ENCODE data around the gene C1orf122. TPM values are rescaled to one million over a fixed set of nuclear protein-coding genes. Genes with fewer than 3 reads are reported as not detected.

Gene C1orf122
- total and polyA plus RNA-seq, 2 of the 8 experiments (the other 6 are each of a cell fraction or from before 2014, with no cell fraction given) = 32.1 to 36.9 TPM

DNA sequence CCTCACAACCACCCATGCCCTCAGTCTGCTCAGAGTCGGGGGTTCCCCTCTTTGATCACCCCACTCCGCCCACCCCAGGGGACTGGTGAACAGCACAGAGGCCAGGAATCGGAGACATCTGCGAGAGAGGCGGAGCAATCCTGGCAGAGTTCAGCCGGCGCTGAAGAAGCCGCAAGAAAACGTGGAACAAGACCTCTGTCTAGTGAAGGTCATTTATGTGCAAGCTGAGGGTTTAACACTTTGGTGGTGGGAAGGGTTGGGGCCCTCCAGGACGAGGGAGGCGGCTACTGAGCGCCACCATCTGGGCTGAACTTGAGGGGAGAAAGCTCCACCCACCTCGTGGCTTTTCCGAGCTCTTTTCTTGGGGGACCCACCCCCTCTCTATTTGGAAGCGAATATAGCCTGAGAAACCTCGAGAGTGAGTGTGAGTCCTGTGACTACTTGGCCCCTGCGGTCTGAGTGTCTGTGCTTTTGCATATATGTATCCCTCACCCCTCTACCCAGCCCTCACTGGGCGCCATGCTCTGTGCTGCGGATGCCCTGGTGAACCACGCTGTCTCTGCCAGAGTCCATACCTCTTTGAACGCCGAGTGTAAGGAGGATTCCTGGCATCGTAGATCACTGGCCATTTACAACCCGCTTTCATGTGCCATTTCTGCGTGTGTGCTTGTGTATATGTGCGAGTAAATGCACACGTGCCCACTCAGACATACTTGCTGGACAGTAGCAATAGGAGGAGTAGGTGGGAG is 41.5 kb upstream of the C1orf122 start:
- H3K79me1 ChIP-seq (ENCODE audit: low read depth, low read length) = no peaks in the 10 kb centered on the region
- H2BK20ac ChIP-seq (ENCODE audit: low read length) = no peak overlapping the region
- no peak overlapping the region for H3K9ac ChIP-seq (replicated peaks in 1 of 4; ENCODE audit: extremely low read depth in 1 of 4, low read depth in 3 of 4, low read length in 3 of 4)
- POLR2A ChIA-PET (ENCODE audit: partially characterized antibody) = interaction anchor here (0.6 to 4.5 kb wide), 7 partner anchors 9 to 165 kb away, joined by 3 to 23 read pairs (median 4); partner anchors contain the start of genes C1orf122 and YRDC
- H2BK5ac ChIP-seq (ENCODE audit: low read depth, low read length) = peak overlapping the region; percentile 44; the same call in 1 of the 2 replicates
- no peak overlapping the region for H3K56ac ChIP-seq (replicated peaks; ENCODE audit: insufficient read length, low read depth, low read length)
- no peak overlapping the region for H3K23ac ChIP-seq (ENCODE audit: insufficient read length)
- peak overlapping the region; percentile 60; the same call in 1 of the 2 replicates for H3K18ac ChIP-seq (ENCODE audit: extremely low read depth, low read length)
- no peak overlapping the region for H4K8ac ChIP-seq (ENCODE audit: extremely low read depth, insufficient read depth, low read length)
- H3K9me3 ChIP-seq (ENCODE audit: insufficient read depth in 2 of 2, low read depth in 1 of 2, low read length in 1 of 2) = no peaks in the 10 kb centered on the region
- DNase-seq (ENCODE audit: low read depth in 1 of 2, low spot score in 2 of 2) = peak in 1 of 2 experiments; percentile 72
- no peaks in the 10 kb centered on the region for H3K36me3 ChIP-seq (ENCODE audit: control insufficient read depth in 2 of 4, insufficient read depth in 4 of 4, low read length in 3 of 4)
- H3K4me3 ChIP-seq (ENCODE audit: extremely low read depth in 1 of 4, insufficient read depth in 2 of 4, low read depth in 3 of 4, low read length in 4 of 4) = peak overlapping the region; percentile 20 to 57 (median 44); a peak in 7 of 8 replicates
- H3K14ac ChIP-seq (ENCODE audit: insufficient read length) = no peak overlapping the region
- no peak overlapping the region for H2AK5ac ChIP-seq (ENCODE audit: low read depth, low read length)
- peaks cover 6 to 13% (median 10%) of the 10 kb centered on the region in 4 experiments; a peak in 6 of 7 replicates for H3K4me1 ChIP-seq (replicated peaks in 1 of 4; ENCODE audit: control insufficient read depth in 3 of 4, insufficient read depth in 4 of 4, low read length in 3 of 4)
- FAIRE-seq = no peak
- H2BK12ac ChIP-seq (ENCODE audit: low read depth, low read length) = peak overlapping the region; percentile 63; the same call in 1 of the 2 replicates
- H2BK120ac ChIP-seq (replicated peaks; ENCODE audit: low read depth, low read length) = no peak overlapping the region
- H3K27me3 ChIP-seq (replicated peaks in 1 of 4; ENCODE audit: control insufficient read depth in 3 of 4, extremely low read depth in 1 of 4, insufficient read depth in 3 of 4, low read length in 3 of 4) = peaks cover 15 to 65% (median 55%) of the 10 kb centered on the region in 4 experiments
- H2BK15ac ChIP-seq (ENCODE audit: low read length) = no peak overlapping the region
- peaks cover 15% of the 10 kb centered on the region; the same call in 1 of the 2 replicates for H3K23me2 ChIP-seq (ENCODE audit: low read depth, low read length)
- H3K79me2 ChIP-seq (ENCODE audit: control insufficient read depth in 1 of 2, insufficient read depth in 2 of 2, low read length in 2 of 2) = no peaks in the 10 kb centered on the region
- 18% methylated on average over 25 of the region's 27 CpGs; no CpG with 5 or more reads in 1 of the 2 experiments for WGBS, 2 experiments (ENCODE audit: extremely low coverage in 1 of 2, insufficient coverage in 1 of 2, insufficient read length in 1 of 2, insufficient replicate concordance in 2 of 2, low coverage in 1 of 2, low lambda C conversion rate in 2 of 2, missing lambda C conversion rate in 1 of 2)
- H4K91ac ChIP-seq (replicated peaks; ENCODE audit: insufficient read length, low read length) = no peak overlapping the region
- no peak overlapping the region for H3K27ac ChIP-seq (ENCODE audit: low read depth, low read length)
- H3K4ac ChIP-seq (replicated peaks; ENCODE audit: insufficient read length, low read depth, low read length) = no peak overlapping the region
- peak overlapping the region; percentile 80 to 87 for H3K4me2 ChIP-seq (ENCODE audit: insufficient read depth in 1 of 2, low read depth in 2 of 2, low read length in 2 of 2)
- no peak overlapping the region for H4K5ac ChIP-seq (ENCODE audit: insufficient read length, low read depth, low read length)
- H2AFZ ChIP-seq (ENCODE audit: low read length) = peak overlapping the region; percentile 91
- CTCF ChIA-PET (ENCODE audit: partially characterized antibody) = interaction anchor here (0.7 to 2.9 kb wide), 16 partner anchors 9 to 135 kb away, joined by 3 to 12 read pairs (median 3); partner anchors contain the start of gene CDCA8
- H4K20me1 ChIP-seq (replicated peaks in 1 of 2; ENCODE audit: control insufficient read depth in 1 of 2, insufficient read depth in 2 of 2, low read length in 2 of 2) = peaks cover 0 to 13% of the 10 kb centered on the region in 2 experiments
- TF ChIP-seq NANOG (IDR thresholded peaks at IDR 0.05; ENCODE audit: insufficient read depth, low read depth, low read length, poor library complexity, severe bottlenecking) (no peak), CREB1 (IDR thresholded peaks at IDR 0.05) (no peak), TBP (IDR thresholded peaks at IDR 0.05; ENCODE audit: low read depth, low read length) (no peak), CBX5 (IDR thresholded peaks at IDR 0.05; ENCODE audit: low read depth, low read length) (no peak), RAD21 (IDR thresholded peaks at IDR 0.05 in 1 of 2, conservative IDR thresholded peaks at IDR 0.05 in 1 of 2; ENCODE audit: low read depth in 2 of 2, low read length in 2 of 2) (peak; percentile 54 to 59), RFX5 (IDR thresholded peaks at IDR 0.05; ENCODE audit: borderline replicate concordance, low read depth, low read length) (no peak), SIRT6 (IDR thresholded peaks at IDR 0.05; ENCODE audit: low read length) (no peak), JUND (IDR thresholded peaks at IDR 0.05; ENCODE audit: low read length) (no peak)
- TF ChIP-seq, protein P1, sequence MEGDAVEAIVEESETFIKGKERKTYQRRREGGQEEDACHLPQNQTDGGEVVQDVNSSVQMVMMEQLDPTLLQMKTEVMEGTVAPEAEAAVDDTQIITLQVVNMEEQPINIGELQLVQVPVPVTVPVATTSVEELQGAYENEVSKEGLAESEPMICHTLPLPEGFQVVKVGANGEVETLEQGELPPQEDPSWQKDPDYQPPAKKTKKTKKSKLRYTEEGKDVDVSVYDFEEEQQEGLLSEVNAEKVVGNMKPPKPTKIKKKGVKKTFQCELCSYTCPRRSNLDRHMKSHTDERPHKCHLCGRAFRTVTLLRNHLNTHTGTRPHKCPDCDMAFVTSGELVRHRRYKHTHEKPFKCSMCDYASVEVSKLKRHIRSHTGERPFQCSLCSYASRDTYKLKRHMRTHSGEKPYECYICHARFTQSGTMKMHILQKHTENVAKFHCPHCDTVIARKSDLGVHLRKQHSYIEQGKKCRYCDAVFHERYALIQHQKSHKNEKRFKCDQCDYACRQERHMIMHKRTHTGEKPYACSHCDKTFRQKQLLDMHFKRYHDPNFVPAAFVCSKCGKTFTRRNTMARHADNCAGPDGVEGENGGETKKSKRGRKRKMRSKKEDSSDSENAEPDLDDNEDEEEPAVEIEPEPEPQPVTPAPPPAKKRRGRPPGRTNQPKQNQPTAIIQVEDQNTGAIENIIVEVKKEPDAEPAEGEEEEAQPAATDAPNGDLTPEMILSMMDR (IDR thresholded peaks at IDR 0.05; ENCODE audit: control extremely low read depth in 1 of 3, insufficient read depth in 1 of 3, low read depth in 1 of 3, low read length in 3 of 3) = peak; percentile 16 to 53 (median 42); a peak in 3 of 4 replicates
